HG02610 (cell line): ENCODE results near the gene MSLN.

Experiments
- ATAC-seq: cut with Tn5 transposase; IDR thresholded peaks from one replicate; pipeline ENCODE4 v1.9.1; 2021; ENCODE audit warnings: mild to moderate bottlenecking, moderate library complexity; ENCODE audit not compliant: unreplicated experiment

MSLN gene

DNA sequence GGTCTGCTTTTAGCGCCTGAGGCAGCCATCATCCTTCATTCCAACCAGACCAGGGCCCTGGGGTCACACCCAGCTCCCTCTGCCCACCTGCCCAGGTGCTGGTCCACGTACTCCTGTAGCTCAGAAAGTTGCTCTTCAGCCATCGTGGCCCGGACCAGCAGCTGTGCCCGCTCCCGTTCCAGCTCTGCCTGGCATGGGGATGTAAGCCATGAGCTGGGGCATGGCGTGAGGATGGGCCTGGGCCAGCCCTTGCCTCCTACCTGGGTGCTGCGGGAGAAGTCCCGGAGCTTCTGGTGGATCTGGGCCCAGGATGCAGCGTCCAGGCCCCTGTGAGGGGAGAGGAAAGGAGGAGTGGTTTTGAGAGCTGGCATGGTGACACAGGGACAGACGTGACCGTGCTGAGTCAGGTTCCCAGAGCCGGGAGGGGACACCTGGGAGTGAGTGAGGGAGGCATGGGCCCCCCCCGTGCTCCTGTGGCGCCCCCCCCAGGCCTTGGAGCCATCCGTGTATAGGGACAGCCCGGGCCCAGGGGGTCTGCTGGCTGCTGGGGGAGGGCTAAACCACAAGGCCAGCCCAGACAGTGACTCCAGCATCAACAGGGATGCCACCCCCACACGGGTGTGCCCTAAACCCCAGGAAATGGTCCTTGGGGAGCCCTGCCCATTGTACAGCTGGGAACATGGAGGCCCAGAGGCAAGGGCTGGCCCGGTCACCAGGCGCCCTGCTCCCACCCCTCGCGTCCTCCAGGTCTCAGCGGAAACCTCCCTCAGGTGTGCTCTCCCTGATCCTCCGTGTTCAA is 37.5 kb upstream of the MSLN start:
- no peak for ATAC-seq

DNA sequence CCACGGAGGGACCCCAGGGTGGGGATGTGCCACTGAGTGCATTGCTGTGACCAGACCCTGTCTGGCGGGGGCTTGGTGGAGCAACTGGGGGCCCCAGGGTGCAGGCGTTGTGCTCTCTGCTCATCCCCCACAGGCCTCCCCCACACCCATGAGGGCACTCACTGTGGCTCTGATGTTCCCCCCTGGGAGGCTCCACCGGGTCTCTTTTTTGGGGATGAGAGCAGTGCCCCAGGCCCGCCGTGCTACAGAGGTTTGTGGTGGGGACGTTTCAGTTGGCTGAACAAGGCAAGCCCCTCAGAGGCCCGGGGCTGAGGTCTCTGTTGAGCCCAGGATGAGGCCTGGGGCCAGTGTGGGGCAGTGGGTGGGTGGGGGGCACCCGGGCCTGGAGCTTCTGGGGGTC is 36.8 kb upstream of the MSLN start:
- no peak for ATAC-seq

DNA sequence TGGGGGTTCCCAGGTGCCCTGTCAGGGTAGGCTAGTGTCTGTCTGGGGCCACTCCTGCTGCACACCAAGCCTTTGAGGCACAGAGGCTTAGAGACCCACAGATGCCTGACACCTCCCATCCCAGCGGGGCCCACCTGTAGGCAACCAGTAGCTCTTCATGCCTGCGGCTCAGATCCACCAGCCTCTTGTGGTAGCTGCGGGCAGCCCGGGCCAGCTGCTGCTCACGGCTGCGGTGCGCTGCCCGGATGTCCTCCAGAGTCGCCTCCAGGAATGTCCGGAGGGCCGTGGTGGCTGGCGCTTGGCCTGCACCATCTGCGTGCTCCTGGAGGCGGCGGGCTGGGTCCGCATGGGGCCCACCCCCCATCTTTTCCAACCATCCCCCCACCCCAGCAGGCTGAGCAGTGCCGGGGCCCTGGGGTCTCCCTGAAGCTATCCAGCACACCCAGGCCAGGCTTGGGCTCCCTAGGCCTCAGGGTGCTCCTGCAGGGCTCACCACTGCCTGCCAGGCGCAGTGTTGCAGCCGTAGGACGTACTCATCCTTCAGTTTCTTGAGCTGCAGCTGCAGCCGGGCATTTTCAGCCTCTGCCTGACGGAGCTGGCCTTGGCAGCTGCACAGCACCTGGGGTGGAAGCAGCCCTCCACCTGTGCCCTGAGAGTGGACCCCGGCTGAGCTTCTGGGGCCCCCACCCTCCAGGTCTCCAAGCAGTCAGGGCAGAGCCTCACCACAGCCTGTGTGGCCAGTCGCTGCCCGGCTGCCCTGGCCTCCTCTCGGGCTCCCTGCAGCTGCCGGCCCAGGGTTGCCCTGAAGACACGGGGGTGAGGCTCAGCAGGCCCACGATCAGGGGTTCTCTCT is 36.1 kb upstream of the MSLN start:
- ATAC-seq: no peak

DNA sequence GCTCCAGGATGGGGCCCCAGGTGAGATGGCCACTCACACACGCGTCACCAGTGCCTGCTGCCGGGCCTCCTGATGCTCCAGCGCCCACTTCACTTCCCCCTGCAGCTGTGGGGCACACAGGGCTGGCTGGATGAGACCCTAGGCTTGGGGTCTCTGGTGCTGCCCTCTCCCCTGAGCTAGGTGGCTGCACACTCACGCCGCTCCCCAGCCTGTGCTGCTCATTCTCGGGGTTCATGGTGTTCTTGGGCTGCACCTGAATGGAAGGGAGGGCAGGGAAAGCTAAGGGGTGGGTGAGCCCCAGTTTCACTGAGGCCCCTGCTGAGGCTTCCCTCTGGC is 35.5 kb upstream of the MSLN start:
- ATAC-seq: no peak

DNA sequence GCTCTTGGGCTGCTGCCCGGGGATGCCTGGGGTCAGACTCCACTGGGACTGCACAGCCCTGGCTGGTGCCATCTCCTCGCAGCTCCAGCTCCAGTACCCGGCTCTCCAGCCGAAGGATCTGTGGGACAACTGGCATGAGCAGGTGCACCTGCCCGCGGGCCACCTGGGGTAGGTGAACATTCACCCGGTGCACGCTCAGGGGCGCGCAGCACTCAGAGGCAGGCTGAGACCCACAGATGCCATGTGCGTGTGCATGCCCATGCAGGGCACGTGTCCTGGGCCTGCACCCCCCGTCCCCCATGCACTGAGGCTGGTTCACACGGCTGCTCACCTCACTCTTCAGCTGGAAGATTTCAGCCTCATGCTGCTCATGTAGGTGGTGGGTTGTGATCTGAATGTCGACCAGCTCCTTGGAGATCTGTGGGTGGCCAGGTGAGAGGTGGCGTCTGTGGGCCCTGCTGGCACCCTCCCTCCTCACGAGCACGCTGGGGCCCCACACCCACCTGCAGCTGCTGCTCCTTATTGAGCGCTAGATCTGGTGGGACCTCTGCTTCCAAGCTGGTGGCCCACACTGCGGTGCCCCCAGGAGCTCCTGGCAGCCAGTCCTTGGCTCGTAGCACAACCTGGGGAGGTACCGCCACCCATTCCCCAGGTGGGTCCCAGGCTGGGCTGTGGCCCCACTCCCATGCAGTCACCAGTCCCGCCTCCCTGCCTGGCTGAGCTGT is 34.9 kb upstream of the MSLN start:
- ATAC-seq: no peak

DNA sequence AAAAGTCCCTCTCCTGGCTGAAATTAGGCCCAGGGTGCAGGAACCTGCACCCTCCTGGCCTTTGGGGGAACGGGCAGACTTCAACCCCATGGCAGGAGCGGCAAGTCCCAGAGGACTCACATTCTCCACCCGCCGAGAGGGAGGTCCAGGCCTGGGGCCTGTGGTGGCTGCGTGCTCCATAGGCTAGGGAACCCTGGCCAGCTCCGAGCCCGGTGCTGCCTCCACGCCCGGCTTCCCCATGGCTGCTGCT is 34.4 kb upstream of the MSLN start:
- no peak for ATAC-seq

DNA sequence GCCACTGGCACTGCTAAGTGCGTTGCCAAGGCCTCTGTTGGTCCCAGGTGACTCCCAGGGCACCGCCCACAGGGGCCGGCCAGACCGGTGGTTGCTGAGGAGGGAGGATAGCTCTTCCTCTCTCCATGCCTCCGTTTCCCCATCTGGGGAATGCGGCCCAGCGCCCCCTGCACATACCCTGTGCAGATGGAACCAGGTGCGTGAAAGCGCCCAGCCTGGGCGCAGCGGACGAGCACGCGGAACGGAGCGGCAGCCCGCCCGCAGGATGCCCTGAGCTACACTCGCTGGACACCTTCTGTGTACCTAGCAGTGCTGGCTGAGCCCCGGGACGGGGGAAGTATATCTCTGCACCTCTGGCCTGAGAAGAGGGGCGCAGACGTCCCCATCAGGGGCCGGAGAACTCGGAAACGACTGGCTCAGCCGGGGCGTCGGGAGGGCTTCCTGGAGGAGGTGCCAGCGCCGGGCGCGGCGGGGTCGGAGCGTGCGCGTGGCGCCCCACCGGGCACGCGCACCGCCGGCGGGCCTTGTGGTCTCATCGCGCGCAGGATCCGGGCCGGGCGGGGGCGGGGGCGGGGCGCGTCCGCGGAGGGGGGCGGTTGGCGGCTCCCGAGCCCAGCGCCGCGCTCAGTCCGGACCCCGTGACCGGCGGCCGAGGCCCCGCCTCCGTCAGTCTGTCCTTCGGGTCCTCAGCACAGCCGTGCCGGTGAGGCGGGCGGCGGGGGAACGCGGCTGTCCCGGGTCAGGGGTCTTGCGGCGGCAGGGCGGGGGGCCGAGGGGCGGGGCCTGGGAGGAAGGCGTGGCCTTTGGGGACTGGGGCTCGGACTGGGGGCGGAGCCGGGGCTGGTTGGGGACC is 33.9 kb upstream of the MSLN start, which contains the start of the genes CCDC78 and HAGHL:
CCDC78 (minus strand) TSS at position 6 of the 853 bp plus-strand sequence. CDS start 76 bp downstream, outside the sequence.
HAGHL (plus strand) TSS at position 669 of the 853 bp plus-strand sequence. CDS start 404 bp downstream, outside the sequence.
- no peak for ATAC-seq

DNA sequence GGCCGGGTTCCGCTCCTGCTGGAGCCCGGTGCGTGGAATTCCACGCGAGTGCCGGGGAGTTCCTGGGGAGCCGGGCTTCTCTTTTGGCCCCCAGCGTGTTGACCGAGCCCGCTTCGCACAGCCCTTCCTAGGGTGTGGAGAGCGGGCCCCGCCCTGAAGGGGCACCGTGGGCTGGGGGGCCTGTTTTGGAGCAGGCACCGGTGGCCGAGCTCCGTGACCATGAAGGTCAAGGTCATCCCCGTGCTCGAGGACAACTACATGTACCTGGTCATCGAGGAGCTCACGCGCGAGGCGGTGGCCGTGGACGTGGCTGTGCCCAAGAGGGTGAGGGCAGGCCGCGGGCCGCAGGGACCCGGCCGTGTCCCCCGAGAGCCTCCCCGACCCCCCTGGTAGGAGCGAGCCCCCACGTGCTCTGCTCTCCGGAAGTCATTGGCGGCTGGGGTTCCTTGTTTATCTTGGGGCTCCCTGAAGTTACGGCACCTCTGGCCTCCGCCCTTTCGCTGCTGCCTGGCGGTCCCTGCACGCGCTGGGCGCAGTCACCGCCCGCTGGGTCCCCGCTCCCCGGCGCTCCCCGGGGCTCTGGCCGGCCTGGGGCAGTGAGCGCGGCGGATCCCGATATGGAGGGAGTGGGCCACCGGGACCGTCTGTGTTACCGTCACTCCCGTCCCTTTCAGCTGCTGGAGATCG is 33.1 kb upstream of the MSLN start:
- ATAC-seq: no peak

DNA sequence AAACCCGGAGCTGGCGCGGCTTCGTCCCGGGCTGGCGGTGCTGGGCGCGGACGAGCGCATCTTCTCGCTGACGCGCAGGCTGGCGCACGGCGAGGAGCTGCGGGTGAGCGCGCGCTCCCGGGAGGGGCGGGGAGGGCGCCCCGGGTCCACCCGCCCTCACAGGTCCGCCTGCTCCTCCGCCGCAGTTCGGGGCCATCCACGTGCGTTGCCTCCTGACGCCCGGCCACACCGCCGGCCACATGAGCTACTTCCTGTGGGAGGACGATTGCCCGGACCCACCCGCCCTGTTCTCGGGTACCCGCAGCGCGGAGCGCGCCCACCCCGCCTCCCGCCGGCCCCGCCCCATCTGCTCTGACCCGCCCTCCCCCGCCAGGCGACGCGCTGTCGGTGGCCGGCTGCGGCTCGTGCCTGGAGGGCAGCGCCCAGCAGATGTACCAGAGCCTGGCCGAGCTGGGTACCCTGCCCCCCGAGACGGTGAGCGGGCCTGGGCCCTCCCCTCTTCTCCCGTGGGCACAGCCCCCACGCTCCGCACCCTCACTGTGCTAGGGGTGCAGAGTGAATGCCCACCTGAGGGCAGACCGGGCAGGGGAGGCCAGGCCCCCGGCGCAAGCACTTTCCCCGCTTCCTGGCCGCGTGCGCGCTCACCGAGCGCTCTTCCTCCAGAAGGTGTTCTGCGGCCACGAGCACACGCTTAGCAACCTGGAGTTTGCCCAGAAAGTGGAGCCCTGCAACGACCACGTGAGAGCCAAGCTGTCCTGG is 32.2 kb upstream of the MSLN start:
- ATAC-seq: no peak

DNA sequence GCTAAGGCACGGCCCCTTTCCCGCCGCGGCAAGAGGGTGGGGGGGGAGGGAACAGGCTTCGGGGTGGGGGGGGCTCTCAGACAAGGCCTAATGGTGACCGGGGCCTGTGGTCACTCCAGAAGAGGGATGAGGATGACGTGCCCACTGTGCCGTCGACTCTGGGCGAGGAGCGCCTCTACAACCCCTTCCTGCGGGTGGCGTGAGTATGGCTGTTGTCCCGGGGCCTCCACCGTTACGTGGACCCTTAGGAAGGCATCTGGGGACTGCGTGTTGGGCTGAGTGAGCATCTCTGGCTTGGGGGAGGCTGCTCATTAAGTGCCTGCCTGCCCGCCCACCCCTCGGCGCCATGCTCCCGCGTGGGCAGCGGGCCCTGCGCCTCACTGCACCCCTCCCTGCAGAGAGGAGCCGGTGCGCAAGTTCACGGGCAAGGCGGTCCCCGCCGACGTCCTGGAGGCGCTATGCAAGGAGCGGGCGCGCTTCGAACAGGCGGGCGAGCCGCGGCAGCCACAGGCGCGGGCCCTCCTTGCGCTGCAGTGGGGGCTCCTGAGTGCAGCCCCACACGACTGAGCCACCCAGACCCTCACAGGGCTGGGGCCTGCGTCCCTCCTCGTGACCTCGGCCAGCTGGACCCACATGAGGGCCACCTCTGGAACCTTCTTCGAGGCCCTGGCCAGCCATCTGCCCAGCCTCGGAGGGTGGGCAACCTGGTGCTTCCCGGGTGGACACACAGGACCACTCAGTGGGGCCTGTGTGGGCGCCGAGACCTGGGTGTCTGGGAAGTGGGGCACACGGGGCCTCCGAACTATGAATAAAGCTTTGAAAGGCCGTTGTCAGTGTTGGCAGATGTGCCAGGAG is 31.4 kb upstream of the MSLN start:
- ATAC-seq: no peak

DNA sequence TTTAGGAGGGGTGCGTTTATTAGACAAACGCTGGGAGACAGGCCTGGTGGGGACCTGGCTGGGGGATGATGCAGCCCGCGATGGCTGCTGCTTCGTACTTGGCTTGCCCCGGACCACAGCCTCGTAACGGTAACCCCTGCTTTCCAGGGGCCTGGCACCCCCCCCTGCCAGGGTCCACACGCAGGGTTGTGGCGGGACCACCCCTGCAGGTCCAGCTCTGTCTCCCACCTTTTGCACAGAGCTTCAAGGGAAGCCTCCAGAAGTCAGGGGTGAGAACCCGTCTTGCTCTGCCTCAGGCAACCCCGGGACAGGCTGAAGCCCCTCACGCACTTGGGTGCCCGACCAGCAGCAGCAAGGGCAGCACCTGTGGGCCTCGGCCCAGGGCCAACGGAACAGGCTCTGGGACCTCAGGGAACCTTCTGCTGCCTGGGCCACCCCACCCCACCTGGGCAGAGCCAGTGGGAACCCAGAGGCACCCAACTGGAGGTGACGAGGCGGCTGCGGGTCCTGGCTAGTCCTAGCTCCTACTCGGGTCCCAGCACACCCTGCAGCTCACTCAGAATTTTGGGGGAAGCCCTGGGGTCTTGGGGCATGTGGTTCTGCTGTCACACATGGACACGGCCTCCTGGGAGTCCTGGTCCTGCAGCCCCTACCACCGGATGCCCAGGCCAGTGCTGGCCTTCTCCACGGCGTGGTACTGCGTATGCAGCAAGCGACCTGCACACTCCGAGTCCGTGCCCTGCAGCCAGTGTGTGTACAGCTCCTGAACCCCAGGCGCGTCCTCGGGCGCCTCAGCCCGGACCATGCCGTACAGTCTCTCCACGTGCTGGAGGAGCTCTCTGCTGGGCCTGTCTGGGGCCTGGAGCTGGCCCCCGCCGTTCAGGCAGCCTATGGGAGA is 30.5 kb upstream of the MSLN start:
- ATAC-seq: no peak

DNA sequence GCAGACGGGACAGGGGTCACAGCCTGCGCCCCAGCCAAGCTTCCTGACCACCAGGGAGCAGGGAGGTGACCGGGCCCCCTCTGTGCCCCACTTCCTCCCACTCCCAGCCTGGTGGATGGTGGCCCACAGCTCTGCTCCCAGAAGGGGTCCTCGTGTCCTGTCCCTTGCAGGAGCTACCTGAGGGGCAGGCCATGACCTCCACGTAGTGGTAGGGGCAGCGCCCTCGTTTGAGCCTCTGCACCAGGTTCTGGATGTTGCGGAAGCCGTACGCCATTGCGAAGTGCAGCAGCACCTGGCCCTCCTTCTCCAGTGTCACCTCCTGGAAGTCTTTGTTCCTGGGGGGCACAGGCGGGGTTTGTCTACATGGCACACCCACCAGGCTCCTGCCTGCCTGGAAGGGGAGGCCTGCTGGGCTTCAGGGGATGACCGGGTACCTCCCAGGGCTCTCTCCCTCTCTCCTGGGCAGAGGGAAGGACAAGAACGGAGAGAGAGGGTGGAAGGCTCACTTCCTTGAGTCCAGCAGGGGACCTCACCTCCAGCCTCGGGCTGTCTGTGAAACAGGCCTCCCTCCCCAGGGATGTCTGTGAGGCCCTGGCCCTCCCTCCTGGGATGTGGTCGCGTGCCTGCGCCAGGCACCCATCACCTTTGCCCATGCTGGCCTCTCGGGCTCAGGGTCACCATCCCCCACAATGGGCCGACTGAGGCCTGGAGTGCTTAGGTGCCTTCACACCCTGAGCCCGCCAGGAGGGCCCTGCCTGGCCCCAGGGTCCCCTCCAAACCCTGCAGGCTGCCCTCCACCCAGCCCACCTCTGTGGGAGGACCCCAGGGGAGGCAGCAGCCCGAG is 29.6 kb upstream of the MSLN start:
- ATAC-seq: no peak

DNA sequence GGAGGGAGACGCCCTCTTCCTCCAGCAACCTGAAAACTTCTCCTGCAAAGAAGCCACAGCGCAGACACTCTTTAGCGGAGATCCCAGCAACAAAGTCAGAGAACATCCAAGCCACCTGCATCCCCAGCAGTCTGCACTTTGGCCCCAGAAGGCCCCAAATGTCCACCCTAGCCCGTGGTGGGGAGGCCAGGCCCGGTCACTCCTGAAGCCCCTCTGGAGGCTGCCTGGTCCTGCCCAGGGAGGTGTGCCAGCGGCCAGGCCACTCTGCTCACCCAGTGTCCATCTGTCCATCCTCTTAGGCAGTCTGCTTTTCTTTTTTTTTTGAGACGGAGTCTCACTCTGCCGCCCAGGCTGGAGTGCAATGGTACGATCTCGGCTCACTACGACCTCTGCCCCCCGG is 28.2 kb upstream of the MSLN start:
- no peak for ATAC-seq

DNA sequence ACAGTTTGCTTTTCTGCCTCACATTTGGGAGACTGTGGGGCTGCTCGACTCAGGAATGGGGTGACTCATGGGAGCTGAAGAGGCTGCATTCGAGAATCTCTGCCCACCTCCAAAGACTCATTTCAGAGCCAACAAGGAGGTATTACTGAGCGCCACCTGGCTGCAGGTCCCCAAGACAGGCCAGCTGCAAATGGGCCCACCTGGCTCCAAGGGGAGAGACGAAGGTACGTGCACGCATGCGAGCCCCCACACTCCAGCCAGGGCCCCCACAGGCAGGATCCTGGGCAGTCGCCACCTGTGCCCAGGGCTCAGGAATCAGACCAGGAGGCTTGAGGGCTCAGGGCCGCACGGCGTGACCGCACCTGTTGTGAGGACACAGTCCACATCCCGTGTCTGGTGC is 27.6 kb upstream of the MSLN start:
- ATAC-seq: no peak

DNA sequence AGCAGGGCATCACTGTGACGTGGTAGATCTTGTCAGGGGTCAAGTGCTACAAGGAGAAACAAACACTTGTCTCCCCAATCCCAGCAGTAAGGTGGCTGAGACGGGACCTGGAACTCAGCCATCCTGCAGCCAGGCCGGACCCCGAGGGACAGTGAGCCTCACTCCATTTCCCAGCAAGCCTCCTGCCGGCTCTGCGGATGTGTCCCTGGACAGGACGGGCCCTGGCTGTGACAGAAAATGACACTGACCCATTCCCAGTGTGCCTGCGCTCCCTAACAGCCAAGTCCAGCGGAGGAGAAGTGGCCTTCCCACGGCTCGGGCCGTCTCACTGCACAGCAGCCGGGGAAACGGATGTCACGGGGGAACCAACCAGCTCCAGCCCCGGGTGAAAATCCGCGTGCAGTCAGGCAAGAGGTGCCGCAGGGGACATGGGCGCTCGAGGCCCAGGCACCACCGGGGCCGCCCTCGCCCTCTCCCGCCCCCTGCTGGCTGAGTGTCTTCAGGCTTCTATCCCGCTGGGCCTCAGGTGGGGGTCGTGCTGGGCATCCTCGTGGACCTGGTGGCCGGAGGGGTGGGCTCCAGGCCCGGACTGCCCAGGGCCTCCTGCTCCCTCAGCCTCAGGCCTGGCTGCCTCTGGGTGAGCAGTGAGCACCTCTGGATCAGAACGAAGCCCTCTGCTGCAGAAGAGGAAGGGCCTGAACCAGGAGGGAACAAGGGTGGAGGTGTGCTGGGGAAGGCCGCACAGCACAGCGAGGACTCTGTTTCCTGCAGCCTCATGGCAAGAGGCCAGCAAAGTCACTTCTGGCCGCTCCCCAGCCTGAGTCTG is 26.9 kb upstream of the MSLN start:
- no peak for ATAC-seq
